SU-DHL-6 (cell line): ENCODE data around the gene ALDH3A1.

Experiments
- EZH2phosphoT487 ChIP-seq: fragments of 200-600 bp; sonication (generic), shearing (Covaris generic); conservative IDR thresholded peaks from 2 replicates; pipeline ENCODE4 v1.6.1; 2018; ENCODE audit warnings: mild to moderate bottlenecking, antibody characterized with exemption, low read length, moderate library complexity, mixed read lengths
- TF ChIP-seq, protein P1 (sequence below): fragments of 200-600 bp; sonication (generic); IDR thresholded peaks from one replicate; pipeline ENCODE4 v1.5.1; 2017; ENCODE audit warnings: antibody characterized with exemption, mild to moderate bottlenecking, low read length, moderate library complexity; ENCODE audit not compliant: insufficient read depth, poor library complexity, severe bottlenecking

DNA sequence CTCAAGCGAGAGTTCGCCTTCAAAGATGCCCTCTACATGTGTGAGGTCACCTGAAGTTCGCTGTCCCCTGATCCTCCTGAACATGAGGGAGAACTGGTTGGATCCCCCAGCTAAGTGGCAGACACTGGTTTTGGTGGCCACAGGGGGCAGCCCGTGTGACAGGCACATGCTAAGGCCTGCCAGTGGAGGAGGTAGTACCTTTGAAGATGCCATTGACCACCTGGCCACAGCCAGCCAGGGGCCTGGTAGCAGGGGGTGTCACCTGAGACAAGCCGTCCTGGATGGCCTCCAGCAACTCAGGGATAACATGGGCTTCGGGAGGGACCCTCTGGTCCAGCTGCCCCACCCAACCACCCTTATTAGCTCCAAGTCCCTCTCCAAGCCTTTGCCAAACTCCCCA, 7.3 kb upstream of the ALDH3A1 start:
- TF ChIP-seq, protein P1, sequence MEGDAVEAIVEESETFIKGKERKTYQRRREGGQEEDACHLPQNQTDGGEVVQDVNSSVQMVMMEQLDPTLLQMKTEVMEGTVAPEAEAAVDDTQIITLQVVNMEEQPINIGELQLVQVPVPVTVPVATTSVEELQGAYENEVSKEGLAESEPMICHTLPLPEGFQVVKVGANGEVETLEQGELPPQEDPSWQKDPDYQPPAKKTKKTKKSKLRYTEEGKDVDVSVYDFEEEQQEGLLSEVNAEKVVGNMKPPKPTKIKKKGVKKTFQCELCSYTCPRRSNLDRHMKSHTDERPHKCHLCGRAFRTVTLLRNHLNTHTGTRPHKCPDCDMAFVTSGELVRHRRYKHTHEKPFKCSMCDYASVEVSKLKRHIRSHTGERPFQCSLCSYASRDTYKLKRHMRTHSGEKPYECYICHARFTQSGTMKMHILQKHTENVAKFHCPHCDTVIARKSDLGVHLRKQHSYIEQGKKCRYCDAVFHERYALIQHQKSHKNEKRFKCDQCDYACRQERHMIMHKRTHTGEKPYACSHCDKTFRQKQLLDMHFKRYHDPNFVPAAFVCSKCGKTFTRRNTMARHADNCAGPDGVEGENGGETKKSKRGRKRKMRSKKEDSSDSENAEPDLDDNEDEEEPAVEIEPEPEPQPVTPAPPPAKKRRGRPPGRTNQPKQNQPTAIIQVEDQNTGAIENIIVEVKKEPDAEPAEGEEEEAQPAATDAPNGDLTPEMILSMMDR: no peak
- TF ChIP-seq EZH2phosphoT487: no peak
